Right hindlimb (tissue), 1 donor: Measurements from ENCODE around the gene STIMATE.

Experiments
- DNase-seq: peaks from one replicate; pipeline ENCODE4 v3.0.0-alpha.2; 2018

STIMATE gene

DNA sequence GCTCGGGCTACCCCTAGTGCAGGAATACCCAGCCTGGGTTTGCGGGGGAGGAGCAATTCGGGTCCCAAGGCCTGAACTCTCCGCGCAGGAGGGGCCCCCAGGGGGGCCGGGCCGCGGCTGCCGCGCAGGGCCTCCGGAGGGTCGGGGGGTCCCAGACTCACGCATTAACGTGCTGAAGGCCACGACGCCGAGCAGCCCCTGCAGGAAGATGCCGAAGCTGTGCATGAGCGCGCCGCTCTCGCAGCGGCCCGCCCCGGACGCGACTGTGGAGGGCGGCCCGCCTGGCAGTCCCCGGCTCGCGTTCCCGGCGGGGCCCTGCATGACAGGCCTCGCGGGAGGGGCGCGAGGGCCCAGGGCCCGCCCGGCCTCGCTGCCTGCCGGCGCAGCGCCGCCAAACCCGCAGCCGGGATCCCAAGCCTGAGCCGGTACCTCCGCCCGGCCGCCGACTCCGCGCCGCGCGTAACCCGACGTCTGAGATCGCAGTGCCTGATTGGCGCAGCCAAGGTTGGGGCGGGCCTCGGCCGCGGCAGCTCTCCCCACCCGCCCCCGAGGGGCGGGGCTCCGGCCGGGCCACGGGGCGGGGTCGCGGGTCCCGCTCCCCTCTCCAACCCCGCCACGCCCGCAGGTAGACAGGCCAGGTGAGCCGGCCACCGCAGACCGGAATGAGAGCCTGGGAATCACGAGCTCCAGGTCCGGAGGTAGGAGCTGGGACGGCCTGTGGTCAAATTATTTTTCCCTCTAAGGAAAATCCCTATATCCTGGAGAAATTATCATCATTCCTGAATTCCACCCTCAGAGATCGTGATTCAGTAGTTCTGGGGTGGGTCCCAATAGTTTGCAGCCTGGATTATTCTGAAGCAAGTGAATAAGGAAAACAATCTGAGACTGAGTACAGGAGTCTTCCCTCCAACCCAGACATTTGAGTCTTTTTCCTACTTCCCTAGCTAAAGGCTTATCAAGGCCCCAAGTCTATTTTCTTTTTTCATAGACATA lies at the start of gene STIMATE:
TSS of gene STIMATE (minus strand) at position 419 of the 993 bp plus-strand sequence. CDS start at position 321, 98 bp downstream.
- peak; percentile 91 for DNase-seq

DNA sequence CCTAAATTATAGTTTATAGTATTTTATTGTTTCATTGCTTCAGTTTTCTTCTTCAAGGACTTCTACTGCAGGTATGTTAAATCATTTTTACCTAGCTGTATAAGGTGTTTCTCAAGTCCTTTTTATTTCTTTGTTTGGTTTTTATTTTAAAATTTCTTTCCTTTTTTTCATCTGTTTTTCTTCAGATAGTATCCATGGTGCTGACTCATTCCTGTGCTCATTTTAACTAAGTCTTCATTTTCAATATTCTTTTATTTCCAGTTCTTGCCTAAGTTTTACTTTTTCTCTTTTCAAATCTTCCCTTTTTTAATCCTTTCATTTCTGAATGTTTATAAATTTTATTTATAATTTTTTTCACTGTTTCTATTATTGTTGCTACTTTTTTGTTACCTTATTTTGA lies 42.3 kb upstream of the STIMATE start:
- no peak for DNase-seq

DNA sequence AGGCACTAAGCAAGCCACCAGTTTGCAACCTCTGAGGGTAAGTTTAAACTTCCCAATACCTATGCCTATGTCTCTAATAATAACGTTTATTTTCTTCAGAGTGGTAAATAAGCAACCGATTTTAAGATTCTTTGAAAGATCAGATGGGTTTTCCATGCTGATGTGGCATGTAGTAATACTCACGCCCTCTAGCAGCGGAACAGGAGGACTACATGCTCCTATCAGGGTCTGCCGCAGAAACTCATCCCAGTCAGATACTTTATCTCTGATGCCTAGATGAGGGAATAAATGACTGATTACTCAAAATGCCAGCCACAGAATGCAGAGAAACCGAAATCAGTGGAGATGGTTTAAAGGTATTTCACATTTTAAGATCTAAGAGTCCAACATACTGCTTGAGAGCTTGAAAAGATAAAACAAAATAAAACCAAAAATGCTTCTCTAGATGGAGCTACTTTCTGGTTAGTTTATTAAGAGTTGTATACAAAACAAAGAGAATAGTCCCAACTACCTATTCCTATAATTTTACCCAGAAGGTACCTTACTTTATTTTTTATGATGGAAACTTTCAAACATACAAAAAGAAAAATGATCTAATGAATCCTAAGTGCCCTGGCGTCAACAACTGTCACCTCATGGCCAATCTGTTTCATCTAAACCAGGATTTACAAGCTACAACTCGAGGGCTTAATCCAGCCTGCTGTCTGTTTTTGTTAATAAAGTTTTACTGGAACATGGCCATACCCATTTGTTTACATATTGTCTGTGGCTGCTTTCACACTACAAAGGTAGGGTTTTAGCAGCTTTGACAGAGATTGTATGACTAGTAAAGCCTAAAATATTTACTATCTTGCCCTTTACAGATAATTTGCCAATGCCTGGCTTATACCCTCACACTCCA lies 37.5 kb upstream of the STIMATE start:
- peak; percentile 42 for DNase-seq

DNA sequence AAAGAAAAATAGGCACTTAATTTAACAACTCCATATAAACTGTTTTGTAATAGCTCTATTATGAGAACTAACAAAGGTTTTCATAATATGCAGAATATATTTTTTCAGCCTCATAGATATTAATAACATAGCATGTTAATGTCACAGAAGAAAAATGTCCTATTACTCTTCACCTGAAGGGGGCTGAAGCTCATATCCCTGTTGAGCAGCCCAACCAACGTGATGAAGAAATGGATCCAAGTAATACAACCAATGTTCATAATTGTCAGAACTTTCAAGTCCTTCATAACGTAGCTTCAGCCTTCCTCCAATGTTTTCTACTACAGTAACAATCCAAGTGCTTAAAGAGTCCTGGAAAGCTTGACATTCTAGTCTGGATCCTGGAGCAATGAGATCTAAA lies 34.5 kb upstream of the STIMATE start:
- no peak for DNase-seq

DNA sequence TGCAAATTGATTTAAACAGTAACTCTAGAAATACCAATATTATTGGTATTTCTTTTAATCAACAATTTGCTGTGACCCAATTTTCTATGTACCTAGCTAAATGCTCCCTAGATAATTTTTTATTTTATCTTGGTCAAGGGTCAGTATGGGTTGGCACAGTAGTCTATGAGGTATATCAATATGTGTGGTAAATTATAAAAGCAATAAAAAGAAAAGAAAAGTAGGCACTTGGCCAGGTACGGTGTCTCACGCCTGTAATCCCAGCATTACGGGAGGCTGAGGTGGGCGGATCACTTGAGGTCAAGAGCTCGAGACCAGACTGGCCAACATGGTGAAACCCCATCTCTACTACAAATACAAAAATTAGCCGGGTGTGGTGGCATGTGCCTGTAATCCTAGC lies 34.0 kb upstream of the STIMATE start:
- DNase-seq = no peak

DNA sequence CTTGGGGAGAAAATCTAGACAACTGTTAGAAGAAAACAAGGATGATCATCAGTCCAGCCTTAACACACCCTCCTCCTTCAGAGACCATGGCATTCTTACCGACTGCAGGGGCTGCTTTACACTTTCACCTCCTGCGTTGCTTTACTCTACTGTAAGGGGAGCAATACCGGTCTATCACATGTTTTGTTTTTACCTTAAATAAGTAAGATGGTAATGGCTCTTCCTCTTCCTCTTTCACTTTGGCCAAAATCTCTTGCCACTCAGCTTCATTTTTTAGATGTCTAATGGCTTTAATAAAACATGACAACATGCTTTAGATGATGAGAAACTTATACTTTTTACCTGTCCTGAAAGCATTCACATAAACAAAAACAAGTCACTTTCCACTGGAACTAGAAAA lies 33.4 kb upstream of the STIMATE start:
- no peak for DNase-seq

DNA sequence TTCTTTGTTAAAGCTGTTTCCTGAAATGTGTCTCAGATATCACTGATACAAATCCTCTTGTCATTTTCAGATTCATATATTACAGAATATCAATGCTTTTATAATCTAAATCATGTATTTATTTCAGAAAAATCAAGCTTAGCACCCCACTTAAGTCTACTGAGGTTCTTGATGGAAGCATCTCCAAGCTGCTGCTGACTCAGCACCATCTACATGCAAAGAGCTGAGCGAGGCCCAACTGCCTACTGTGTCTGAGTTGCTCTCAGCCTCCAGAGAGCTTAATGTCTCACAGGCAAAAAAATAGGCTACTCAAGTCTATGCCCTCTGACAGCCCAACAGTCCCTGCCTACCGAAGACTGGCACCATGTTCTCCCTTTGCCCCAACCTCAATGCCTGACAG lies 29.2 kb upstream of the STIMATE start:
- no peak for DNase-seq

DNA sequence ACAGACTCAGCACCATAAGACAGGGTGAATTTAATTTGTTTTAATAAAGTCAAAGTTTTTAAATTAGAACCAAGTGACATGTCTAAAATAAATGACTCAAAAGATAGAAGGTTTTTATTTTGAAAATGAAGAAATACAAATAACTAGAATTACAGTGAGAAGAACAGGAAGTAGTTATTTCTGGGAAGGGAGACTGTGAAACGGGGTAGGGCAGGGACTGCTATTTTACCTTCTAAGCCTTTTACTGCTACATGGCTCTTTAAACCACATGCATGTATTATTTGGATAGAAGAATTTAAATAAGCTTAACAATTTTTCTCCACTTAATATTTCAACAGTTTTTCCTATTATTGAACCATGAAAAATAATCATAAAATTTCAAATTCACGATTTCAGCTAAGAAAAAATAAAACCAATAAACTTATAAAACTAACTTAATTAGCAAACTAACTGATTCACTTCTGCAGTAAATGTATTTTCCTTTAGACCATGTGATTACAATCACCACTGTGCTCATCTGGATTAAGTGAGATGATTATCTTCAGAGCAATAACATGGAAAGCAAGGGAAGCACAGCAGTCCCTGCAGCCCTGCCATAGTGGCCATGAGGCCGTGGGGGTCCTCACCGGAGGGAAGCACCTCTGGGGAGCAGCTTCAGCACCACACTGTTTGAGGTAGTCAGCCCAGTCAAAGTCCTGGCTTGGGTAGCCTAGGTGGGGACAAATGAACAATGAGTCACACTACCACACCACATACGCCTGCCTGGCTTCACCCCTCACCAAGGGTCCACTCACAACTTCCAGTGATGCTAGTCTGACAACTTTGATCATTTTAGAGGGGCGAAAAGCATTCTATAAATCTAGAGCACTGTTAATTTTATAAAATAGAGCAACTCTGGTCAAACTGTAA lies 28.3 kb upstream of the STIMATE start:
- DNase-seq = no peak

DNA sequence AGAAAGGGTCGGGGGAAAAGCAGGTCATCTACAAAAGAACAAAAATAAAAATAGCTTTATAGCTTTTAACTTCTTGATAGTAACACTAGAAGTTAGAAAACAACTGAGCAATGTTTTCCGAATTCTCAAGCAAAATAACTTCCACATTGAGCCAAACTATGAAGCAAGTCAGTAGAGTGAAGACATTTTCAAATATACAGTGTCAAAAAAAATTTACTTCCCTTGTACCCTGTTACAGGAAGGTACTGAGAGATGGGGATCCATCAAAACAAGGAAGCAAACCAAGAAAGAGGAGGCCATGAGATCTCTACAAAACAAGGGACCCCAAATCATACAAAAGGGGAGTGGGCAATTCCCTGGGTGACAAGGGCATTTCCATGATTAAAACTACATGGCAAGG lies 26.6 kb upstream of the STIMATE start:
- DNase-seq = no peak

DNA sequence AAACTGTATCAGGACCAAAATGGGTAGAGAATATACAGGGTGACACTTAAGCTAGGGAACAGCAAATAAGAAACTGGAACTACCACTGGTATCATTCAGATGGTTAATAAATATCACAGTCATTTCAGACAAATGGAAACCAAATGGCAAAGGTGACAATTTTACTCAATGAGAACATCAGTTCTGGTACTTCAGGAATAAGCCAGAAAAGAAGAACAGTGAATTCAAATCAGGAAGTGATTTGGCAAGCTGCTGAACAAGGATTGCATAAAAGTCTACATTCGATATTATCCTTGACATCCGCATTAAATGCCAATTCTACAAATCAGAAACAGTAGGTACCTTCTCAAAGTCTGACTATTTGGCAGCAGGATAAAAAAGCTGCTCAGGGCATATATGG lies 23.5 kb upstream of the STIMATE start:
- DNase-seq = no peak

DNA sequence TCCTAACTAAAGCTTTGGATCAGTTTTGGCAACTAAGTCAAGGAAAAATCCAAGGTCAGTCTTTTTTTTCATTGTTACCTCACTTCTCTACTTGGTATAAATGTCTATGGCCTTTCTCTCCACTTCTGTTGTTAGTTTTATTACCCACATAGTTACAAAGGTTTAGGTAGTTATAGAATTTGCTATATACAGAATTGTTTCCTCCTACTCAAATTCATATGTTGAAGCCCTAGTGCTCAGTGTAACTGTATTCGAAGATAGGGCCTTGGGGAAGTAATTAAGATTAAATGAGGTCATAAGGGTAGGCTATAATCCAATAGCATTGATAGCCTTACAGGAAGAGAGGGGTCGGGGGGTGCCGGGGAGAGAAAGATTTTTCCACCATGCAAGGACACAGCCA lies 19.7 kb upstream of the STIMATE start:
- DNase-seq = no peak

DNA sequence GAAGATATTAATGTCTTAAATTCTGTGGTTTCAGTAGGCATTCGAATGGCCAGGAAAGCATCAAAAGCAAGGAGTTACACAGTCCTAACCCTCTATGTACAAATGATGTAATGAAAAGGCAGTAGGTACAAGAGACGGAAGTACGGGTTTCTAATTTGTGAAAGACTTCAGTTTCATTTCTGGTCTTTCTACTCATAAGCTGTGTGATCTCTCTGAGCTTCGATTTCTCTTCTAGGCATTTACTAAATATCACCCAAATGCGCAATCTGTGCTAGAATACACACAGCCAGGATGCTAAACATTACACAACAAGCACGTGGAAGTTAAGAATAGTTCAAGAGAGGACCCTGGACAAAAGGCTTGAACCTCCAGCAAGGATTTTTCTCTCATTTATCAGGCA lies 17.9 kb upstream of the STIMATE start:
- no peak for DNase-seq

DNA sequence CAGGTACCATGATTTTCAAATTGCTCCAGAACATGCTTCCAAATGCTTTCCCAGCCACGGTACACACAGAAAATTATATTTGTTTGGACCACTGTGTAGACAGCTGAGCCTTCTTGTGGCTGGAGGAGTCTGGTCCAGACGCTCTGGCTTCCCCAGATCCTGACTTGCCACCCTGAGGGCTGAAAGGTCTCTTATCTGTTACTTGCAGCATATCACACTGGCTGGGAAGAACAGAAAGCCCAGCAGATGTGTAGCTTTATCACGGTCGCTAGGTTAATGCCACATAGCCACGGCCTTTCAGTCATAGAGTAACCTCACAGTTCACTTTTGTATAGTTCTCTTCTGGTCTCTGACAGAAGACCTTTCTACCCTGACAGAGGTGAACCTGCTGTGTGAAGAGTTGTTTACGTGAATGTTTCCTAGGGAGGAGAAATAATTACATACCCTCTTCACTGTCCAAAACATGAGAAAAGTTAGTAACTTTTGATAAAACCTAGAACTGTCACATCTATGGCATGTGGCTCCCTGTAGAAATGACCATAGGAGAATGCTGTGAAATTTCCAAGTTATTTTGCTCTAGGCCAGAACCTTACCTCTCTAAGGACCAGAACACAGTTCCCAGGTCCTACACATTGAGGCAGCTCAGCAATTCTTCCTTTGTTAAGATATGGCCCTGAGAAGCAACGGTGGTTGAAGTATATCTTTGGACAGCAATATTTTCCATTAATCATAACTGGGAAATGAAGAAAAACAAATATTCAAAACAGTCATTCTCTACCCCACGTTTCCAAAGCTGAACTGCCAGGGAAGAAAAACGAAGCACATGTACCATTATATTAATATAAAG lies 15.8 kb upstream of the STIMATE start:
- DNase-seq = no peak

DNA sequence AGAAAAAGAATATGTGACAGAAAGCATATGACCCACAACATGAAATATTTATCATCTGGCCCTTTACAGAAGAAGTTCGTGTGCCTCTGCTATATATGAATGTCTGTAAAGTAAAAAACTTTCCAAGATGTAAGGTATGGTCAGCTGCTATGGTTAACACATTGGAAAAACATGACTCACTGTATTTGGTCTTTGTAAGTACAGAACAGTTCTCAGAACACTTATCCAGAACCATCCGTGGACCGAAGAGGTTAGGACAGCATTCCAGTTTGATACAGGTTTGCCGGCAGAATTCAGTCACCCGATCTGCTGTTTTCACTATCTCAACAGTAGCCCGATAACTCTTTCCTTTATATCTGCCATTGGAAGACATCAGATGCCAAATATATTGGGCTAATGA lies 13.5 kb upstream of the STIMATE start:
- DNase-seq = no peak

DNA sequence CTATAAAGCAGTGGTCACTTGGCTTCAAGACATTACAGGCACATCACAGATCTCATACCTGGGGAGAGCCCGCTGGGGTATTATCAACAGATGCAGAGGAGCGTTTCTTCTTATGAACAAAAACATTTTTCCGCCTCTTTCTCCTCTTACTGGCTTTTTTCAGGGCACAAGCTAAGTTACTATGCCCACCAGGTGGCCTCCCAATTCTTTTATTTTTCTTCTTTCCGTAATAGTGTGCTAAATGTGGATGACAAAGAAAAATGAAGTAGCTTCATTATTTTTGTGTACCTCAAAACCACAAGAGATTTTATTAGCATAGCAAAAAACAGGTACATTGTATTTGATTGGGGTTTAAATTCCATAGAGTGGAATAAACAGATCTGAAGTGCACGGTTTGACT lies 10.1 kb upstream of the STIMATE start:
- DNase-seq = no peak

DNA sequence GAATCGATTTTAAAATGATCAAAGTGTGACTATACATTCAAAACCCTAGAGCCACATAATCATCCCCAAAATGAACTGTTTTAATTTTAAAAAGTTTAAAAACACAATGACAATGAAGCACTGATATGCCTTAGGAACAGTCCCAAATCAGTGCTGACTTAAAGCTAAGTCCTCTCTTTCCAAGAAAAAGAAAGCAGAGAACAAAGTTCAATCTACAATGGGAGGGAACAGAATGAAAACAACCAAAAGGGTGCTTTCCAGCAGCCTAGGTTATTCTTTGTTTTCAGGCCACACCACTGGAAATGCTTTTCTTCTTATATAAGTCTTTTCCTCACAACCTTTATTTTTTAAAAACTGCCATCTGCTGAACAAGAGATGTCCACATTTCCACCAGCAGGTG lies 7.2 kb upstream of the STIMATE start:
- no peak for DNase-seq

DNA sequence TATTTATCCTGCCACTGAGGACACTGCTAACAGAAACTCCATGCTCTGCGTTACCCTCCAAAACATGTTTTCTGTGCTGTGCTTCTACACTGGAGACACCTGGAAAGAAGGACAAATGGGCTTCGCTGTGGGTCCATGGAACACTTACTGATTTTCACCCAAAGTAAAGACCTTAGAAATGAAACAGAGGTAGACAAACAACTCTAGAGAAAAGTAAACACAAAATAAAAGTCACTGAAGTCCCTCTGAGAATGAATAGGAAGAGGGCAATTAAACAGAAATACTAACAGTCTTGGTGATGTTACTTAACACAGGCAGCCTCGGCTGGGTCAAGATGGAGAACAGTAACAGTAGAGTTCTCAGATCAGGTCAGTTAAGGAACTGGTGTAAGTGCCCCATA lies 6.7 kb upstream of the STIMATE start:
- DNase-seq = no peak

DNA sequence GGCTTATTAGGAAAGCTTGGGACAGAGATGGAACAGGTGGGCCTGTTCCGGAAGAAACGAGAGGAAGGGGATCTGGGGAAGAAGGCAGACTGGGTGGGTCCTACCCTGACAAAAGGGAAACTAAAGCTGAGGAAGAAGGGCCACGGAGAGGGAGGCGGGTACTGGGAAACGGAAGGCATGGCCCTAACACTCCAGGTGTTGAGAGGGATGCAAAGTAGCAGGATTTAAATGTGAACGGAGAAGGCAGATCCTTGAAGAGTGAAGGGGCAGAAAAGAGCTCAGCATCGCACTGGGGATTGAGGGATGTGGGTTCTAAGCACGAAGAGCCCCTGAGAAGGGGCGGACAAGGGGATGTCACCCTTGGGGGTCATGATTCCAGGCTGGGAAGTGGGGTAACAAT lies 735 bp downstream of the STIMATE start:
- no peak for DNase-seq

DNA sequence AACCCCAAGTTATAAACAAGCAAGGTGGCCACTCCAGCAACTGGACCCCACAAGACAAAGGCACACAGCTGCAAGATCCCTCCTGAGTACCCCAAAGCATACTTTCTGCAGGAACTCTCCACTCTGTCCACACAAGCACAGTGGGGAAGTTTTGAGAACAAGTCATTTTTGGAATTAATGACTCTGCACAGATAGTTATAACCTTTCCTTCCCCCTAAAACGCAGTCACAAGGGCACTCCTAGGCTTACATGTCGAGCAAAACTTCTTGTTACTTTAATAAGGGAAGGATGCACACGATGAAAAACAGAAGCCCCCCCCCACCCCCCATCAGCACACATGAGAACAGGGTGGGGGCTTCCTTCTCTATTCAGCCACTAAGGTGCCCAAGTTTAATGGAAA lies 1.2 kb downstream of the STIMATE start:
- no peak for DNase-seq

DNA sequence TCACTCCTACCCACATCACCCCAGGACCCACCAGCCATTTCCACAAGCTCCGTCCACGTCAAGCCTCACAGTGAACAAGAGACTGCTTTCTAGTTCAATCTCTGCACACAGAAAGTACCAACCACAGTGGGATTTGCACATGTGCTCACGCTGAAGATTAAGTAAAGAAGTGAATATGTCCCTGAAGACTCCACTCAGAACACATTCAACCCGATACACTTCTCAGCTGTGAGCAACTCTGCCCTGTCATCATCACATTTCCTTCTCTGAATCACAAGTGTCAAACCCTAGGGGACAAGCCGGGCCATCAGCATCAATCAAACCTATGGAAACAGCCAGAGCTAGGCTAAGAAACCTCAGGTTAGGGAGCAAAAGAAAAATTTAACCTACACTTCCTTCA lies 1.9 kb downstream of the STIMATE start:
- DNase-seq = no peak

DNA sequence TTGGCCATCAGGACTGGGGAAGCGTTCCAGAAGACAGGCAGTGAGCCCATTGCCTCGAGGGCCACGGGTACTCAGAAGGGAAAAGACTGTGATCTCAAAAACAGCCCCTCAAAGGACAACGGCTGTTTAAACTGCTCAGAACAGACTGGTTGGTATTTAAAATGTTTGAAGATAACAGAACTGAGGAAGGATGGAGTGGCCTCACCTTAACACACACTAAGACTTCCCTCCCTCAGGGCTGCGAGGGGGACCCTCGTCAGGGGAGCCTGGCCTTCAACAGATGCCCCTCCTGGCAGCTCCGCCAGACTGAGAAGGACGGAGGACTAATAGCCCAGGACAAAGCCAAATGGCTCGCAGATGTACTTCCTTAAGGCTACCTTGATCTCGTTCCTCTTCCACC lies 2.6 kb downstream of the STIMATE start:
- no peak for DNase-seq

DNA sequence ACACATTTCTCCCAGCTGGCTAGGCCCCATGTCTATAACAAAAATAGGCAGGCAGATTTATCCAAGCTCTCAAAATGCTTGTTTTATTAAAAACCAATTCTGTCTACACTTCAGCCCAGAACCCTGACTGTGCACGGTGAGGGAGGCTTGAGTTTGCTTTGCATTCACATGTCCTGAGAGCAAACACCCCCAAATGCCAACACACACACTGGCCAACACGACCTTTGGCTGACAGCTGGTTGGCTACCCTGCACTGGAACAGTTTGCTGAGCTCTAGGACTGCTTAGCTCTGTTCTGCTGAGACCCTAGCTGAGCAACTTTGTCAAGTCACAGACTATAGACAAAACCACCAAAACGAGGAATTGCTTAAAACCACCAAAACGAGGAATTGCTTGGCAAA lies 3.6 kb downstream of the STIMATE start:
- DNase-seq = no peak
